Spleen (tissue), 7 donors: ENCODE measurements around the gene PSMD1.
"Not testable (repeated sequence)": the region's sequence is repeated elsewhere in the genome, so short reads cannot be mapped to it uniquely, and the experiment has no call there.

Experiments used
- CTCF ChIP-seq, 11 experiments: fragments of 200-600 bp in 7 of 11; fragments of 450-650 bp in 4 of 11; sonication (generic) in 4 of 11; IDR thresholded peaks in 8 of 11; conservative IDR thresholded peaks in 3 of 11; 1 replicate in 7 of 11; 2 replicates in 4 of 11; pipeline versions ENCODE4 v1.4.0 to v1.8.0; 2016 to 2021; ENCODE audit warnings: antibody characterized with exemption in 11 of 11, inconsistent platforms in 4 of 11, mild to moderate bottlenecking in 1 of 11
- POLR2AphosphoS5 ChIP-seq, 3 donors: sonication (generic); formaldehyde crosslinking; IDR thresholded peaks; one replicate each; pipeline ENCODE4 v1.5.1; 2017; ENCODE audit warnings: antibody characterized with exemption in 3 of 3
- donor health status: DM: no; HTN: no; CAD: no; lungs with moderate emphysema.
- donor health status: DM: no; HTN: no; CAD: no.
- donor health status: DM: no; HTN: no; CAD: no.

- not testable (repeated sequence) for TF ChIP-seq CTCF (IDR thresholded peaks at IDR 0.05 in 8 of 11, conservative IDR thresholded peaks at IDR 0.05 in 3 of 11); POLR2AphosphoS5 (IDR thresholded peaks at IDR 0.05)
These were observed 140.5 kb downstream of the PSMD1 start for GRCh38 chr2:231197196-231197595.
